K562 (cell line): Measurements from ENCODE around the gene GABRD. TPM values are rescaled to one million over a fixed set of nuclear protein-coding genes. Genes with fewer than 3 reads are reported as not detected.

Experiments
- CHCHD3 ChIP-seq: fragments of 250-450 bp; sonication (Bioruptor Pico); IDR thresholded peaks from 2 replicates; pipeline ENCODE4 v2.1.2; 2022; ENCODE audit warnings: mild to moderate bottlenecking
- CHD4 ChIP-seq: fragments of 200-600 bp; sonication (generic); IDR thresholded peaks from 3 replicates; pipeline ENCODE4 v1.6.1; 2012; ENCODE audit warnings: low read depth, mild to moderate bottlenecking, mixed read lengths, low read length, inconsistent platforms; ENCODE audit not compliant: insufficient read depth, insufficient replicate concordance, poor library complexity, severe bottlenecking
- FOXA3 ChIP-seq, 2 experiments: fragments of 450-650 bp in 1 of 2; sonication (generic) in 1 of 2; formaldehyde crosslinking; IDR thresholded peaks in 1 of 2; conservative IDR thresholded peaks in 1 of 2; 2 replicates each; pipeline versions ENCODE4 v1.4.0 to v1.8.0; 2020 to 2022; ENCODE audit warnings: mild to moderate bottlenecking in 2 of 2, missing genetic modification reagents in 1 of 2
- HIVEP1 ChIP-seq: fragments of 250-450 bp; sonication (Bioruptor Pico); IDR thresholded peaks from 2 replicates; pipeline ENCODE4 v1.4.0; 2020; ENCODE audit warnings: mild to moderate bottlenecking
- NEUROD1 ChIP-seq: fragments of 150-350 bp; IDR thresholded peaks from 2 replicates; pipeline ENCODE4 v1.6.1; 2014; ENCODE audit warnings: borderline replicate concordance, low read length, low read depth; ENCODE audit not compliant: partially characterized antibody
- NR2C2 ChIP-seq, 2 experiments: fragments of 200-800 bp in 1 of 2; sonication (Bioruptor generic) in 1 of 2; sonication (generic) in 1 of 2; formaldehyde crosslinking in 1 of 2; IDR thresholded peaks; 2 replicates each; pipeline versions ENCODE4 v1.6.1 to v1.8.0; 2016 to 2022; ENCODE audit warnings: mild to moderate bottlenecking in 1 of 2, missing compliant biosample characterization in 1 of 2, missing genetic modification characterization in 1 of 2, missing genetic modification reagents in 1 of 2
- PKNOX1 ChIP-seq: fragments of 450-650 bp; IDR thresholded peaks from 2 replicates; pipeline ENCODE4 v1.6.1; 2016
- TAF15 ChIP-seq: fragments of 200-400 bp; formaldehyde crosslinking; IDR thresholded peaks from 2 replicates; pipeline ENCODE4 v1.6.1; 2017; ENCODE audit warnings: mild to moderate bottlenecking, low read depth, low read length, moderate library complexity
- THRB ChIP-seq: fragments of 450-650 bp; formaldehyde crosslinking; conservative IDR thresholded peaks from 2 replicates; pipeline ENCODE4 v1.4.0; 2022; ENCODE audit warnings: mild to moderate bottlenecking, missing genetic modification characterization
- YY1 ChIP-seq, 3 experiments: IDR thresholded peaks; 2 replicates each; pipeline ENCODE4 v1.6.1; 2011; ENCODE audit warnings: low read length in 2 of 3, mild to moderate bottlenecking in 2 of 3, moderate library complexity in 2 of 3, borderline replicate concordance in 1 of 3, control low read depth in 1 of 3, low read depth in 1 of 3; ENCODE audit not compliant: insufficient read depth in 3 of 3, insufficient replicate concordance in 2 of 3, control insufficient read depth in 1 of 3, insufficient read length in 1 of 3; ENCODE audit errors: extremely low read depth in 1 of 3
- ZKSCAN1 ChIP-seq: fragments of 150-350 bp; IDR thresholded peaks from 2 replicates; pipeline ENCODE4 v1.6.1; 2016; ENCODE audit warnings: low read depth, low read length
- ZNF124 ChIP-seq: sonication (generic); formaldehyde crosslinking; IDR thresholded peaks from 2 replicates; pipeline ENCODE4 v1.8.1; 2022; ENCODE audit warnings: missing genetic modification reagents
- ZNF175 ChIP-seq: fragments of 200-800 bp; sonication (Bioruptor generic); IDR thresholded peaks from 2 replicates; pipeline ENCODE4 v1.6.1; 2016; ENCODE audit warnings: low read depth, mild to moderate bottlenecking, missing genetic modification characterization, missing compliant biosample characterization
- ZNF263 ChIP-seq: sonication (generic); formaldehyde crosslinking; IDR thresholded peaks from 2 replicates; pipeline ENCODE4 v1.8.0; 2022; ENCODE audit warnings: mild to moderate bottlenecking, missing genetic modification reagents, borderline replicate concordance
- ZNF431 ChIP-seq: sonication (generic); formaldehyde crosslinking; IDR thresholded peaks from 2 replicates; pipeline ENCODE4 v1.8.0; 2022; ENCODE audit warnings: mild to moderate bottlenecking, missing genetic modification reagents
- ZNF561 ChIP-seq: fragments of 450-650 bp; formaldehyde crosslinking; conservative IDR thresholded peaks from 2 replicates; pipeline ENCODE4 v1.4.0; 2020; ENCODE audit warnings: mild to moderate bottlenecking, moderate library complexity
- ZNF589 ChIP-seq: fragments of 200-800 bp; sonication (Bioruptor generic); IDR thresholded peaks from 2 replicates; pipeline ENCODE4 v1.6.1; 2016; ENCODE audit warnings: low read depth, missing genetic modification characterization, missing compliant biosample characterization
- ZNF76 ChIP-seq: fragments of 250-450 bp; sonication (Bioruptor Pico); IDR thresholded peaks from 2 replicates; pipeline ENCODE4 v1.4.0; 2020; ENCODE audit warnings: mild to moderate bottlenecking, moderate library complexity, borderline replicate concordance
- polyA plus RNA-seq, 8 experiments: library from polyadenylated mRNA; depleted of rRNA in 4 of 8; stranded (reverse) in 5 of 8; unstranded in 3 of 8; fragments of >200 nt; fragmentation: Nextera tagmentation in 2 of 8; fragmentation: Illumina TruSeq in 1 of 8; extraction: Ambion mirVana in 2 of 8; extraction: Trizol in 1 of 8; gene quantifications; 2 replicates each; pipeline versions ENCODE4 v1.2.1 to v1.2.3, GENCODE V29; 2011 to 2014; ENCODE audit warnings: inconsistent platforms in 1 of 8, missing spikeins in 1 of 8
- total RNA-seq, 7 experiments: library from RNA; depleted of rRNA in 6 of 7; stranded (reverse); fragments of >200 nt in 6 of 7; fragmentation: Illumina TruSeq in 2 of 7; extraction: Trizol in 2 of 7; gene quantifications; 2 replicates each; pipeline versions ENCODE4 v1.2.1 to v1.2.3, GENCODE V29; 2011 to 2021; ENCODE audit warnings: low replicate concordance in 1 of 7
- TF ChIP-seq, protein P1 (sequence below): fragments of 200-800 bp; sonication (Bioruptor generic); IDR thresholded peaks from 2 replicates; pipeline ENCODE4 v1.6.1; 2017; ENCODE audit warnings: missing genetic modification characterization, missing compliant biosample characterization
- TF ChIP-seq, protein P2 (sequence below): sonication (generic); formaldehyde crosslinking; IDR thresholded peaks from 2 replicates; pipeline ENCODE4 v1.8.0; 2022; ENCODE audit warnings: missing genetic modification reagents, mild to moderate bottlenecking, borderline replicate concordance

Gene GABRD
- total and polyA plus RNA-seq, 9 of the 15 experiments (the other 6 are each of a cell fraction or from before 2014, with no cell fraction given) = 0.07 TPM; not detected in 8

DNA sequence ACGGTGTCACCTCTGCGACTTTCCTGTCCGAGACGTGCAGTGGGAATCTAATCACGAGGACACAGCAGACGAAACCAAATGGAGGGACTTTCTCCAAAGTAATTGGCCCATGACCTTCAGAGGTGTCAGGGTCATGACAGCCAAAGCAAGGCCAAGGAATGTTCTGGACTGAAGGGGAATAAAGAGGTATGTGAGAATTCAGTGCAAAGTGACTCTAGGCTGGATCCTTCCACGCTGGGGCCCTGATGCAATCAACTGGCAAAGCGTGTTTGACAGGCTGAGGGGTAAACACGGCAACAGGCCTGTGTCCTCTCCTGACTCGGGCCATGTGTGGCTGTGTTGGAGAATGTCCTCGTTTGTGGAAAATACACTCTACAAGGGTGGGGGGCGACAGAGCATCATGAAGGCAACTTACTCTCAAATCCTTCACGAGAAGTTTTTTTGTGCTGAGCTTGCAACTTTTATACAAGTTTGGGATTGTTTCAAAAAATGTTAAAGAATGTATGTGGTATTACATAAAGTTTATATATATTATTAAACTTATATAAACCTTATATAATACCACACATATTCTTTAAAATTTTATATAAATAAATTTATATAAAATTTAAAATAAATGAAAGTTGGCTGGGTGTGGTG, 17.3 kb upstream of the GABRD start (continued):
- TF ChIP-seq ZNF124 (CRISPR knock-in tag) (no peak), CHCHD3 (CRISPR knock-in tag) (no peak), CHD4 (no peak), ZKSCAN1 (no peak), ZNF76 (CRISPR knock-in tag) (no peak), PKNOX1 (peak; percentile 66), THRB (CRISPR knock-in tag) (no peak), ZNF589 (peak; percentile 84), ZNF561 (CRISPR knock-in tag) (no peak), YY1 (IDR thresholded peaks at IDR 0.05; ENCODE audit: borderline replicate concordance in 1 of 3, control insufficient read depth in 1 of 3, extremely low read depth in 1 of 3, insufficient read depth in 3 of 3, insufficient read length in 1 of 3, insufficient replicate concordance in 2 of 3, low read depth in 1 of 3, low read length in 2 of 3) (no peak), HIVEP1 (CRISPR knock-in tag) (no peak), ZNF431 (CRISPR knock-in tag) (no peak), ZNF263 (CRISPR knock-in tag) (no peak), NEUROD1 (no peak), NR2C2 (CRISPR knock-in tag; IDR thresholded peaks at IDR 0.05) (no peak), NR2C2 (tag; IDR thresholded peaks at IDR 0.05) (no peak; the same call in 1 of the 2 replicates), FOXA3 (CRISPR knock-in tag; conservative IDR thresholded peaks at IDR 0.05 in 1 of 2, IDR thresholded peaks at IDR 0.05 in 1 of 2) (no peak), TAF15 (no peak), ZNF175 (peak; percentile 83)
- TF ChIP-seq, protein P1, sequence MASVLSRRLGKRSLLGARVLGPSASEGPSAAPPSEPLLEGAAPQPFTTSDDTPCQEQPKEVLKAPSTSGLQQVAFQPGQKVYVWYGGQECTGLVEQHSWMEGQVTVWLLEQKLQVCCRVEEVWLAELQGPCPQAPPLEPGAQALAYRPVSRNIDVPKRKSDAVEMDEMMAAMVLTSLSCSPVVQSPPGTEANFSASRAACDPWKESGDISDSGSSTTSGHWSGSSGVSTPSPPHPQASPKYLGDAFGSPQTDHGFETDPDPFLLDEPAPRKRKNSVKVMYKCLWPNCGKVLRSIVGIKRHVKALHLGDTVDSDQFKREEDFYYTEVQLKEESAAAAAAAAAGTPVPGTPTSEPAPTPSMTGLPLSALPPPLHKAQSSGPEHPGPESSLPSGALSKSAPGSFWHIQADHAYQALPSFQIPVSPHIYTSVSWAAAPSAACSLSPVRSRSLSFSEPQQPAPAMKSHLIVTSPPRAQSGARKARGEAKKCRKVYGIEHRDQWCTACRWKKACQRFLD = no peak; the same call in 1 of the 2 replicates
- TF ChIP-seq, protein P2, sequence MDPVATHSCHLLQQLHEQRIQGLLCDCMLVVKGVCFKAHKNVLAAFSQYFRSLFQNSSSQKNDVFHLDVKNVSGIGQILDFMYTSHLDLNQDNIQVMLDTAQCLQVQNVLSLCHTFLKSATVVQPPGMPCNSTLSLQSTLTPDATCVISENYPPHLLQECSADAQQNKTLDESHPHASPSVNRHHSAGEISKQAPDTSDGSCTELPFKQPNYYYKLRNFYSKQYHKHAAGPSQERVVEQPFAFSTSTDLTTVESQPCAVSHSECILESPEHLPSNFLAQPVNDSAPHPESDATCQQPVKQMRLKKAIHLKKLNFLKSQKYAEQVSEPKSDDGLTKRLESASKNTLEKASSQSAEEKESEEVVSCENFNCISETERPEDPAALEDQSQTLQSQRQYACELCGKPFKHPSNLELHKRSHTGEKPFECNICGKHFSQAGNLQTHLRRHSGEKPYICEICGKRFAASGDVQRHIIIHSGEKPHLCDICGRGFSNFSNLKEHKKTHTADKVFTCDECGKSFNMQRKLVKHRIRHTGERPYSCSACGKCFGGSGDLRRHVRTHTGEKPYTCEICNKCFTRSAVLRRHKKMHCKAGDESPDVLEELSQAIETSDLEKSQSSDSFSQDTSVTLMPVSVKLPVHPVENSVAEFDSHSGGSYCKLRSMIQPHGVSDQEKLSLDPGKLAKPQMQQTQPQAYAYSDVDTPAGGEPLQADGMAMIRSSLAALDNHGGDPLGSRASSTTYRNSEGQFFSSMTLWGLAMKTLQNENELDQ (CRISPR knock-in tag) = no peak
